DMS 273 treated with DMSO at 0.1 percent for 48 hours (cell line): ENCODE measurements around the gene COMTD1.
A peak's percentile ranks its signal among the peaks of the same experiment; 100 is the strongest.

Experiments
- DNase-seq: peaks from one replicate; lab custom pipeline; 2025; lab: John Stamatoyannopoulos, UW

The COMTD1 gene

GRCh38 chr10:75235375-75236177 lies at the start of gene COMTD1:
TSS of gene COMTD1 (minus strand) at chr10:75235957. CDS start at chr10:75235928, 29 bp downstream.
- DNase-seq: peak; percentile 75

DNA sequence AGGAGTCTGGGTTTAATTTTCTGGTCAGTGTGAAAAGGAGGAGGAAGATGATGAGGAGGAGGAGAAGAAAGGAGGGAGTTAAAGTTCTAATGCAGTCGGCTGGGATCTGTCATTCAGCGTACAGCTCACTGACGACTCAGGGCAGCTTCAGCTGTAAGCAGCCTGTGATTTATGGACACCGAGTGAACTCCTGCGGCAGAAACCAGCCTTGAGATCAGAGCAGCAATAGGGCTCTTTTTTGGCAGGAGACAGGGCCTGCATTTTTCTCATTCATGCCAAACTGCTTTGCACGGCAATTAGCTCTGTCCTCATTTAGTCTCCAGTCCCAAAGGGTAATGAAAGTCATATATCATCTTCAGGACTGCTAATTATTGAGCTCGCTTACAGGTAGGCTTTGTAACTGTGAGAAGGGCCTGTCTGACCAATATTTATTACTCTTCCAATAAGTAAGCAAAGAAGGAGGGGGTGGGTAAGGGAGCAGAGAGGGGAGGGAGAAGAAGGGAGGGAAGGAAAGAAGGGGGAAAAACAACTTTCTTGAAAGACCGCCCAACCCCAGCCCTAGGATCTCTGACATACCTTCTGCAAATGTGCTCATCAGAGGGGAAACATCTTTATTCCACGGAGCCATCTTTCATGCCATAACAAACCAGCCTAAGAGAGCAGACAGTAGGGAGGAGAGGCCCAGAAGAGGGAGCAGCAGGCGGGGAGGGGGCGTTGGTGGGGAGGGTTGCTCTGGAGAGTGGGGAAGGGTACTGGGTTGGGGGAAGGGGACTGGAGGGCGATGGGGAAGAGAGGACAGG lies 48.1 kb upstream of the COMTD1 start:
- DNase-seq: no peak

DNA sequence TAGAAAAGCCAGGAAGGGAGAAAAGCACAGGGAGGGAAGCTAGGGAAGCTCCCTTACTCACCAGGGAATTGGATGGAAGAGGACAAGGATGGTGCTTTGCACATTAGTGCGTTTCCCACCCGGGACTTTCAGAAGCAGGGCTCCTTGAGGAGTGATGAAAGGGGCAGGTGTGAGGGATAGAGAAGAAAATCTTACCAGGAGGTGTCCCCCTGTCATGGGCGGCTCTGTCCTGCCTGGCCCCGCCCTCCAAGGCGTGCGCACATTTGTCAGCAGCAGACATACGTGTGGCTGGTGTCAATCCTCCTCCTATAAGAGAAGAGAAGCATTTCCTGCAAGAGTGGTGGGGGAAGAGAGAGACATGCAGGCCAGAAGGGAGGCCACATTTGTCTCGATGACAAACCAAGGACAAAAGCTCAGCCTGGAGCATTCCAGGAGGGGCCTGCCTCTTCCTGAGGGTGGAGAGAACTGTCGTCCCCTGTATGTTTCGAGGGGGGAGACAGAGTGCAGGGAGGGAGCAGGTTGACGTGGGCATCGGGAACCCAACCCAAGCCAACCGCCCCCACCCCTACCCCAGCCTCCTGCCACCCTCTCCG lies 47.4 kb upstream of the COMTD1 start:
- no peak for DNase-seq

DNA sequence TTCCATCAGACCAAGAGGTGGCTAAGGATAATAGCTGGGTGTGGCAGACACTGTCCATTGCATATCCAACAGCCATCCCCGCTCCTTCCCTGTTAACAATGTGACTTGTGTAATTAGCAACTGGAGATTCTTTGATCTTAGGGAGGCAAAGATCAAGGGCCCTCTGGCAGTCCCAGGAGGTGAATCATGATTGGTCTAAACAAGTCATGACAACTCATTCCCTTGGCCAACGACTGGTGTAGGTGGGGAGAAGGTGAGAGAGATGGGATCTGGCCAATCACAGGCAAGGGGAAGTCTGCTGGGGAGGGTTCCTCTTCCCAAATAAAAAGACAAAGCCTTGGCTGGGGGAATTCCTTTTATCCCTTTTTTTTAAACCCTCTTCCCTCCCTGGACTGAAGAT lies 46.2 kb upstream of the COMTD1 start:
- DNase-seq: no peak

DNA sequence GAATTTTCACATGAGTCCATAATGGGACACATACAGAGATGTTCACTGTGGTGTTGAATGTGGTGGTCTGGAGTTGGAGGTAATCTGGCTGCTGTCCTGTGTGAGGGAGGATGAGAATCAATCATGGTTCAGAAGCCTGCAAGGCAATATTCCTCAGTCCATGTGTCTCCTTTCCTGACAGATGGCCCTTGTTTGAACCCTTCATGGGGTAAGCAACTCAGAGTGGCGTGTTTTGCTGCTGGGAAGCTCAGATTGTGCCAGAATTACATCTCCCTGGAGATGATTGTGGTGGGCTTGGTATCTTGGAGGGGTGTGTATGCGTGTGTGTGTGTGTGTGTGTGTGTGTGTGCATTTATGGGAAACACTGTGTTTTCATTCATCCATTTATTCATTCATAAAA lies 44.5 kb upstream of the COMTD1 start:
- no peak for DNase-seq

DNA sequence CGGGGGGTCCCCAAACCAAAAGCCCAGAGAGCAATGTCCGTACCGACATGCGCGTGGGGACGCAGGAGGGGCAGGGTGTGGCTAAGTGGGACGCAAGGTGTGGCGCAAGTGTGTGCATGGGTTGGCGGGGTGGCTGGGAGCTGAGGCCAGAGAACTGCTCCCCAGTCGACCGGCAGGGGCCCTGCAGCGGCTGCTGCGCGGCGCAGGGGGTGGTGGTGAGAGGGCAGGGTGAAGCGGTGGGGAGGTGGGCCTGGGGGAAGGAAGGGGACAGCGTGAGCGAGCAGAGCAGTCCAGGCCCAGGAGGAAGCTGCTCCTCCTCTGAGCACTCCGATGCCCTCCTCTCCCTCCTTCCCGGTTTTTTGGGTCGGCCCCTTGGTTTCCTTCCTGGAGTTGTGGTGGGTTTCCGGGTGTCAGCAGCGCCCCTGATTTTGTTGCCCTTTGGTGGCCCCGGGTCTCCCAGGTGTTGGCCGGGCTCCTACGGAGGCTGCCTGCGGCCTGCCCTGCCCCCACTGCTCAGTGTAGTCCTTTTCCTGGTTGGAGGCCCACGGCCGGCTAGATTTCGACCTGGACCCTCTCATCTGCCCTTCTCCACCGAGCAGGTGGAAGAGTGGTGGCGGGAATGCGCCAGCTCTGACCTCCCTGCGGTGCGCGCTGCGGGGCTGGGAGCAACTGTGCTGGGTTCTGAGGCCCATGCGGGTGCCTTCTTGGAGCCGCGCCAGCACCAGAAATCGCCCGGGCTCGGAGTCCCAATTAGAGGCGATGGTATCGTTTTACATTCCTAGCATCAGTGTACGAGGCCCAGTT lies 40.5 kb upstream of the COMTD1 start:
- no peak for DNase-seq

DNA sequence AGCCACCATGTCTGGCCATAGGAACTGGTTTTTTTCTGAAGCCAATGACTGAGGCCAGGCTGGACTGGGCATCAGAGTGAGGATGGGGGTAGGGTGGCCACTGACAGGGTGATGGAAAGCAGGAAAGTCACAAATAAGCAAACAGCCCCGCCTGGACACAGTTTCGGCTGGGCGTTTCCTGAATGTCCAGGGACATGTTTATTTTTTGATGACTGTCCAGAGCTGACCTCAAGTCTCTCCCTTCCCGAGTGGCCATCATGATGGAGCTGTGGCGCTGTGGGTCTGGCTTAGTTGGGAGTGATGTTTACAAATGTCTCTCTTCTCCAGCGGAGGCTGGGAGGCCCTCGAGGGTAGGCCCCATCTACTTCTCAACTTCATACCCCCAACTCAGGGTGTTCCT lies 37.1 kb upstream of the COMTD1 start:
- no peak for DNase-seq

- DNase-seq: no peak
Observed at GRCh38 chr10:75272094-75272493, 36.3 kb upstream of the COMTD1 start.

GRCh38 chr10:75269605-75270004 lies 33.8 kb upstream of the COMTD1 start:
- DNase-seq: no peak

DNA sequence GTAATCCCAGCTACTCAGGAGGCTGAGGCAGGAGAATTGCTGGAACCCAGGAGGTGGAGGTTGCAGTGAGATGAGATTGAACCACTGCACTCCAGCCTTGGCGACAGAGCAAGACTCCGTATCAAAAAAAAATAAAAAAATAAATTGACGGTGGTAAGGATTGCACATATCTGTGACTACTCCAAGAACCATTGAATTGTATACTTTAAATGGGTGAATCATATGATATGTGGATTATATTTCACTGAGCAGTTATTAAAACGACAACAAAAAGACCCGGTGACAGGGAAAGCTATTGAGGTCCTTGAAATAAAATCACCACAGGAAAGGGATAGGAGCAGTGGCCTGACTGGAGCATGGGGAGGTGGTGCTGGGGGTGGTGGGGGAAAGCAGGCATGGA lies 31.2 kb upstream of the COMTD1 start:
- no peak for DNase-seq

DNA sequence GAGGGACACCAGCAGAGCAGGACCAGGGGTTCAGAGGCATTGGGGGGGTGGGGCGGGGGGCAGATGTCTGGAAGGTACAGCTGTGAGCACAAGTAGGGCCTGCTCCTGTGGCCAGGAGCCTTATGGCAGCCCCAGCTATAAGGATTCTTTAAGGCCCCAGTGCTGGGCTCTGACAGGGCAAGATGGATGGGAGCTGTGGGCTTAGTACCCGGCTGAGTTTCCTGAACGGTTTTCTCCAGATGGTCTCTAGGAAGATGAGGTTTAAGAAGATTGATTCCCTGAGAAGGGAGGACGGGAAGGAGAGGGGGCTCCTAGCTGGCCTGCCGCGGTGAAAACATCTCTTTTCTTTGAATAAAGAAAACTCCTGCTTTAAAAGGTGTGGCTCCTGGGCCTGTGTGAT lies 30.1 kb upstream of the COMTD1 start:
- no peak for DNase-seq

GRCh38 chr10:75263806-75264205 lies 28.0 kb upstream of the COMTD1 start:
- no peak for DNase-seq

DNA sequence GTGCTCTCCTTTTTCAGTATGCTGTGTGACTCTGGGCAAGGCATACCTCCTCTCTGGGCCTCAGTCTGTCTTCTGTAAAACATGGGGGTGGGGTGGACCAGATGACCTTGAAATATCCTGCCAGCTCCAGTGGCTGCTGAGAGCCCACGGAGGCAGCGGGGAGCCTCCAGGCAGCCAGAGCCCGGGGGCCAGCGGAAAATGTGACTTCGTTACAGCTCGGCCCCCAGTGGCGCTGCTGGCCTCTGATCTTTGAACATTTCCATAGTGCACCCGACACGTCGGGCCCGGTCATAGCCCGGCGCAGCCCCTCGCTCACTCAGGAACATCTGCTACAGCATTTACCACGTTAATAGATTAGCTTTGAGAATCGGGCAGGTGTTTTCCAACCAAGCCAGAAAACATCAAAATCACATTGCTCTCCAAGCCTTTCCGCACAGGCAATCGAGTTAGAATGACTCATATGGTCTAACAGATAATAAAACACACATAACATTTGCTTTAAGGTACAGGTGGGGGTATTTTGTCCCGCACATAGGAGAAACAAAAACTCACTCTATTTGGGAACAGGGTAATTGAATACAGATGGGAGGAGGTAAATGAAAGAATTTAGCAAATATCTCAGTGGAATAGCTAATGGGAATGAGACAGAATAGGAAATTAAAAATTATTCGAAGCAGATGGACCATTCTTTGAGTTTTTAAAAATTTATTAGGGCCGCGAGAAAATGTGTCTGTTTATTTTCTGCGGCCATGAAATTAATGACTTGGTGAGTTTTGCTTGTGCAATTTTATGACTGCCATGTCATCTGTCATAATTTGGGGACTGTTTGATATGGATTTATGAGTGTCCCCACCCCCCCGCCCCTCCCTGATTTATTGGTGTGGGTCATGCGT lies 26.3 kb upstream of the COMTD1 start:
- DNase-seq: no peak

GRCh38 chr10:75260990-75261389 lies 25.2 kb upstream of the COMTD1 start:
- no peak for DNase-seq

DNA sequence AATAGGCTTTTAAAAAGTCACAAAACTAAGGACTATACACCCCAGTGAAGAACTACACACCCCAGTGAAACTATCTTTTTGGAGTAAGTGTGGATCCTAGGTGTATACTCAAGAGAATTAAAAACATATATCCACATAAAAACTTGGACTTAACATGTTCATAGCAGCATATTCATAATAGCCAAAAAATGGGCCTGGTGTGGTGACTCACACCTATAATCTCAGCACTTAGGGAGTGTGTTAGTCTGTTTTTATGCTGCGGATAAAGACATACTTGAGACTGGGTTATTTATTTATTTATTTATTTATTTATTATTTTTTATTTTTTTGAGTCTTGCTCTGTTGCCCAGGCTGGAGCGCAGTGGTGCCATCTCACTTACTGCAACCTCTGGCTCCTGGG lies 19.0 kb upstream of the COMTD1 start:
- no peak for DNase-seq

DNA sequence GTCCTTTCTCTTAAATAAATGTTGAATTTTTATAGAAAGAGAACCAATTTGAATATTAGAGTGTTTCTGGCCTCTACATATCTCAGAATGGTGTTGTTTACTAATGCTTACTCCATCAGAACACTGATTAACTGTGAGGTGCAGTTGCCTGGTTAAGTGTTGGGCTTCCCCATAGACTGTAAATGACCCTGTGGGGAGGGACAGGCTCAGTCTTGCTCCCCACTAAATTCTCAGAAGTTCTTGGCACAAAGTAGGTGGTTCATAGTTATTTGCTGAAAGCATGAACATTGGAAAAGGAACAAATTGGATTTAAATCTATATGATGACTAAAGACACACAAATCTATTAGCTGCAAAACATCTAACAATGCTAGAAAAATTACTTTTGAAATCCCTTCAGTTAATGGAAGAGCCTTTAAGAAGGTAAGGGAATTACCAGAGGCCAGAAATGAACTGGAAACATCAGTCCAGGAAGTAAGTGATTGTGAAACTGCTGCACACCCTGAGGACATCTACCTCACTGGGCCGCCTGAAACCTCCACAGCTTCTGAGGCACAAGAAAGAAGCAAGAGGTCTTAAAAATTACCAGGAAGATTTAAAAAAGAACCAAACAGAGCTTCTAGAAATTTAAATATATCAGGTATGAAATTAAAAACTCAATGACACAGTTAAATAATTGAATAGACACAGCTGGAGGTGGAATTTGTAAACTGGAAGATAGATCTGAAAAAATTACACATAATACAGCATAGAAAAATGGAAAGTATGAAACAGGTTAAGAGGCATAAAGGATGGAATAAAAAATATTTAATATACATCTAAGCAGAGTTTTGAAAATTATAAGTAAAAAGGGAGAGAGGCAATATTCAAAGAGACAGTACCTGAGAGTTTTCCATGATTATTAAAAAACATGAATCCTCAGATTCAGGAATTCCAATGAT lies 17.8 kb upstream of the COMTD1 start:
- DNase-seq: no peak

- DNase-seq: no peak
Observed at GRCh38 chr10:75250934-75251333, 15.2 kb upstream of the COMTD1 start.

GRCh38 chr10:75247797-75248196 lies 12.0 kb upstream of the COMTD1 start:
- no peak for DNase-seq

DNA sequence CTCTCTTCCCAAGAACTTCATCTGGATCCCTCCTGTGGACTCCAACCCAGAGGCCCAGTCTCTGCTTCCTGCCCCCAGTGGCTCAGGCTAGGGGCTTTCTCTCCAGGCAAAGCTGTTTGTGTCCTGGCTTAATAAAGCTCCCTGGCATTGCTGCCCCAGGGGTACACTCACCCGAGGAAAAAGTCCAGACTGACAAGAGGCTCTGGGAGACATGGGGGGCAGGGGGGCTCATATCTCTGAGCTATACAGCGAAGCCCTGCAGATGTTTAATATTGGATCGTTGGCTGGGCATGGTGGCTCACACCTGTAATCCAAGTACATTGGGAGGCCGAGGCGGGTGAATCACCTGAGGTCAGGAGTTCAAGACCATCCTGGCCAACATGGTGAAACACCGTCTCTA lies 10.7 kb upstream of the COMTD1 start:
- no peak for DNase-seq
